A673 (cell line): ENCODE data around the gene HS3ST6. TPM values are rescaled to one million over a fixed set of nuclear protein-coding genes. Genes with fewer than 3 reads are reported as not detected.

Experiments
- BruUV-seq: library from RNA; stranded (reverse); fragments of 400-500 nt; replicated peaks from 2 replicates; lab custom pipeline; 2021; lab: Mats Ljungman, UMichigan
- CTCF ChIA-PET: fragments of 300-600 bp; sonication (Branson Sonifier 250); formaldehyde crosslinking; loops from one replicate; lab custom pipeline; 2022; ENCODE audit warnings: antibody characterized with exemption; lab: Charles Lee
- POLR2A ChIA-PET: fragments of 300-600 bp; sonication (Branson Sonifier 250); formaldehyde crosslinking; loops from one replicate; lab custom pipeline; 2022; ENCODE audit warnings: antibody characterized with exemption; ENCODE audit not compliant: low non-redundant PET; lab: Charles Lee
- DNase-seq: peaks from one replicate; pipeline ENCODE4 v3.0.0-alpha.2; 2015; ENCODE audit warnings: low spot score
- H3K27ac ChIP-seq: fragments of 200-600 bp; sonication (generic); 2 replicates; pipeline ENCODE4 v1.5.1; 2016; ENCODE audit warnings: mixed run types, low read depth, mild to moderate bottlenecking, mixed read lengths, antibody characterized with exemption, low read length; ENCODE audit not compliant: poor library complexity, severe bottlenecking
- H3K27me3 ChIP-seq: fragments of 200-600 bp; sonication (generic); replicated peaks from 2 replicates; pipeline ENCODE4 v1.6.1; 2017; ENCODE audit warnings: mixed run types, low read depth, mild to moderate bottlenecking, mixed read lengths, antibody characterized with exemption, low read length; ENCODE audit not compliant: insufficient read depth, poor library complexity
- H3K36me3 ChIP-seq: fragments of 200-600 bp; sonication (generic); 2 replicates; pipeline ENCODE4 v1.6.1; 2016; ENCODE audit warnings: mixed run types, mild to moderate bottlenecking, mixed read lengths, antibody characterized with exemption, low read length; ENCODE audit not compliant: insufficient read depth, poor library complexity, severe bottlenecking
- H3K4me1 ChIP-seq: fragments of 200-600 bp; sonication (generic); 2 replicates; pipeline ENCODE4 v1.6.1; 2017; ENCODE audit warnings: mixed run types, mild to moderate bottlenecking, mixed read lengths, antibody characterized with exemption, low read length; ENCODE audit not compliant: insufficient read depth, poor library complexity, severe bottlenecking
- H3K4me3 ChIP-seq: fragments of 200-600 bp; sonication (generic); 2 replicates; pipeline ENCODE4 v1.5.1; 2016; ENCODE audit warnings: low read depth, mixed run types, mild to moderate bottlenecking, mixed read lengths, low read length; ENCODE audit not compliant: poor library complexity, severe bottlenecking
- H3K9me3 ChIP-seq: fragments of 200-600 bp; sonication (generic); 2 replicates; pipeline ENCODE4 v1.6.1; 2016; ENCODE audit warnings: mixed run types, low read depth, mild to moderate bottlenecking, mixed read lengths, antibody characterized with exemption, low read length; ENCODE audit not compliant: poor library complexity, severe bottlenecking
- EZH2 ChIP-seq: fragments of 200-600 bp; sonication (generic); IDR thresholded peaks from 2 replicates; pipeline ENCODE4 v1.6.1; 2017; ENCODE audit warnings: borderline replicate concordance, low read depth, mild to moderate bottlenecking, mixed read lengths, antibody characterized with exemption, low read length; ENCODE audit not compliant: poor library complexity, severe bottlenecking
- intact Hi-C: fragments of 100-400 bp; cut with micrococcal nuclease; formaldehyde crosslinking; loops from one replicate; pipeline ENCODE4 v1.10.0; 2022; ENCODE audit not compliant: unreplicated experiment
- total RNA-seq: library from RNA; stranded (reverse); gene quantifications from 2 replicates; pipeline ENCODE4 v1.2.3, GENCODE V29; 2021
- TF ChIP-seq, protein P1 (sequence below): fragments of 300-800, 200-600 bp; sonication (generic); conservative IDR thresholded peaks from 2 replicates; pipeline ENCODE4 v1.5.1; 2017; ENCODE audit warnings: low read depth, mild to moderate bottlenecking, antibody characterized with exemption, low read length, moderate library complexity, mixed read lengths

Gene HS3ST6
- total RNA-seq, 1 experiment from 2014 or later, result not detected

DNA sequence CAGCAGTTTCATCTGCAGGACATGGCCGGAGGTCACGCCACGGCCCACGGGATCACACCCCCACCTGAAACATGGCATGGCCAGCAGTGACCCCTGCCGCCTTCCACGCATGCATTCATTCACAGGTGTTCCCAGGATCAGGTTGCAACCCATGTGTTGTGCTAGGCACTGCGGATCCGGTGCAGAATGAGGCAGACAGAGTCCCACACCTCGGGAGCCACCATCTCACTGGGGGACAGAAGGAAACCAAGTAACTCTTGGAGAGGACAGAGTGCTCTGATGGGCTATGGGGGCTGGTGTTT, 29.1 kb upstream of the HS3ST6 start:
- TF ChIP-seq EZH2, result no peak
- TF ChIP-seq, protein P1, sequence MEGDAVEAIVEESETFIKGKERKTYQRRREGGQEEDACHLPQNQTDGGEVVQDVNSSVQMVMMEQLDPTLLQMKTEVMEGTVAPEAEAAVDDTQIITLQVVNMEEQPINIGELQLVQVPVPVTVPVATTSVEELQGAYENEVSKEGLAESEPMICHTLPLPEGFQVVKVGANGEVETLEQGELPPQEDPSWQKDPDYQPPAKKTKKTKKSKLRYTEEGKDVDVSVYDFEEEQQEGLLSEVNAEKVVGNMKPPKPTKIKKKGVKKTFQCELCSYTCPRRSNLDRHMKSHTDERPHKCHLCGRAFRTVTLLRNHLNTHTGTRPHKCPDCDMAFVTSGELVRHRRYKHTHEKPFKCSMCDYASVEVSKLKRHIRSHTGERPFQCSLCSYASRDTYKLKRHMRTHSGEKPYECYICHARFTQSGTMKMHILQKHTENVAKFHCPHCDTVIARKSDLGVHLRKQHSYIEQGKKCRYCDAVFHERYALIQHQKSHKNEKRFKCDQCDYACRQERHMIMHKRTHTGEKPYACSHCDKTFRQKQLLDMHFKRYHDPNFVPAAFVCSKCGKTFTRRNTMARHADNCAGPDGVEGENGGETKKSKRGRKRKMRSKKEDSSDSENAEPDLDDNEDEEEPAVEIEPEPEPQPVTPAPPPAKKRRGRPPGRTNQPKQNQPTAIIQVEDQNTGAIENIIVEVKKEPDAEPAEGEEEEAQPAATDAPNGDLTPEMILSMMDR, result no peak
- intact Hi-C loops, result no loop called here
- DNase-seq, result no peak
- no peaks in the 10 kb centered on the region for H3K36me3 ChIP-seq
- H3K4me3 ChIP-seq, result no peak overlapping the region
- peaks cover 13% of the 10 kb centered on the region for H3K4me1 ChIP-seq
- H3K27ac ChIP-seq, result no peak overlapping the region
- H3K9me3 ChIP-seq, result no peaks in the 10 kb centered on the region
- ChIA-PET CTCF (interaction anchor here (0.6 kb wide), 1 partner anchor 59 kb away, joined by 4 read pairs; no protein-coding TSS in a partner anchor), POLR2A (no interaction called here)
- no peaks in the 10 kb centered on the region for H3K27me3 ChIP-seq
- BruUV-seq, result no TSS peak

DNA sequence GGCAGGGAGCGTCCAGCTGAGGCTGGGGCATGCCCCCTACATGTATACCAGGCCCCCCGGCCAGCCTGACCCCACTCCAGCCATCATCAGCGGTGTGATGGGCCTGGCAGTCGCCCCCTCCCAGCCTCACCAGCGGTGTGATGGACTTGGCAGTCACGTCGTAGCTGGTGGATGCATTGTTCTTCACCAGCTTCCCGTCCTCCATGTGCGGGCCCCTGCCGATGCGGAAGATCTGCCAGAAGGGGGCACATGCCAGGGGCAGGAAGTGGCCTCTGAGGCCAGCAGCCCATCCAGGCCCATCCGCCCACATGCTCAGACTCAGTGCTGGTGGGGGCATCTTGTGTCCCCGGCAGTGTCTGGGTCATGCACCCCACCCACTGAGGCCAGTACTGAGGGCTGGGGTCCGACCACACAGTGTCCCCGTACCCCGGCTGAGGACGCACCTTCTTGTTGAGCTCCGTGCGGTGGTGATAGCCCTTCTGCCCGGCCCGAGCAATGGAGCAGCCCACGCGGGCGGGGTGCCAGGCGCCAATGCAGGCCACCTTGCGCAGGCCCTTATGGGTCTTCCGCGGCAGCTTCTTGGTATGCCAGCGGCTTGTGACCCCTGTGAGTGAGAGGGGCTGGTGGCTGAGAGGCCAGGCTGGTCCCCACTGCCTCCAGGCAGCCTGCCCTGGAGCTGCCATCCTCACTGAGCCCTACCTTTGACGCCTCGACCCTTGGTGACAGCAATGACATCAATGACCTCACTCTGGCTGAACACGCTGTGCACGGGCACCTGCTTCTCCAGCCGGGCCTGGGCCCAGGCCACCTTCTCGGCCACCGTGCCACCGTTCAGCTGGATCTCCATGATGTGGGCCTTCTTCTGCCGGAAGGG, 28.5 kb upstream of the HS3ST6 start:
- peaks cover 17% of the 10 kb centered on the region for H3K4me1 ChIP-seq
- no TSS peak for BruUV-seq
- H3K27ac ChIP-seq, result no peak overlapping the region
- no peak overlapping the region for H3K4me3 ChIP-seq
- ChIA-PET POLR2A (interaction anchor here (0.6 kb wide), 1 partner anchor 210 kb away, joined by 4 read pairs; no protein-coding TSS in a partner anchor), CTCF (interaction anchor here (0.5 to 0.6 kb wide), 2 partner anchors 59 to 241 kb away, joined by 4 to 5 read pairs; partner anchors contain the start of gene MAPK8IP3)
- intact Hi-C loops, result no loop called here
- no peaks in the 10 kb centered on the region for H3K27me3 ChIP-seq
- H3K9me3 ChIP-seq, result no peaks in the 10 kb centered on the region
- no peak for TF ChIP-seq EZH2
- TF ChIP-seq, protein P1, result no peak
- H3K36me3 ChIP-seq, result no peaks in the 10 kb centered on the region
- DNase-seq, result no peak

DNA sequence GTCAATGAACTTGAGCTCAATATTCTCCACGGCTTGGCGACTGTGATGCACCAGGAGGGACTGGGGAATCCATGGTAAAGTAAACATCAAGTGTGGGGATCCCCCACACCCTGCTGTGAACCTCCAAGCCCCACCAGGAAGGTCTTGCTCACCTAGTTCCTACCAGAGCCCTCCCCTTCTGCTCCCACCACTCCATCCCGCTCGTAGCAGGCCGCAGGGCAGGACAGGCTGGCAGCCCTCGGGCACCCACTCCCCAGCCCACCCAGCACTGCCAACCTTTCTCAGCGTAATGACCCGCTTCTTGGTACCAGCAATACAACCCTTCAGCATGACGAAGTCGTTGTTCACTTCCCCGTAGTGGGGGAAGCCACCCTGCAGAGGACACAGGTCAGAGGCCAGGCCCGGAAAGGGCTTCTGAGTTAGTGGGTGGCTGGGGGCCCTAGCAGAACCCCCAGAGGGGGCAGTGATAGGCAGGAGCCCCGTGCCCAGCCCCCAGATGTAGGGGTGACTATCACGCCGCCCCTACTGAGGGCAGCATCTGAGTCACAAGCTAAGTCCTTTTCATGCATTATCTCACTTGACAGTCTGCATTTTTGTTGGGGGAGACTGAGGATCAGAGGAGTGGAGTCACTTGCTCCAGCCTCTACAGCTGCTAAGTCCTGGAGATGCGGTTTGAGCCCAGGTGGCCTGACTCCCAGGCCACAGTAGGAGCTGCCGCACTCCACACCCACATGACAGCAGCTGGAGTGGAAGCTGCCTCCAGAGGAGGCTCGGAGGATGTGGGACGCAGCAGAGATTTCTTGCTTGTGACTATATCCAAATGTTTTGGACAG, 27.6 kb upstream of the HS3ST6 start:
- TF ChIP-seq, protein P1, result no peak
- no peak for TF ChIP-seq EZH2
- BruUV-seq, result no TSS peak
- DNase-seq, result no peak
- Histone ChIP-seq H3K9me3 (no peaks in the 10 kb centered on the region), H3K36me3 (no peaks in the 10 kb centered on the region), H3K4me3 (no peak overlapping the region), H3K4me1 (peaks cover 18% of the 10 kb centered on the region), H3K27me3 (no peaks in the 10 kb centered on the region), H3K27ac (no peak overlapping the region)
- ChIA-PET CTCF (interaction anchor here (0.5 kb wide), 1 partner anchor 240 kb away, joined by 5 read pairs; the partner anchor contains the start of gene MAPK8IP3), POLR2A (interaction anchor here (0.6 kb wide), 1 partner anchor 211 kb away, joined by 4 read pairs; no protein-coding TSS in a partner anchor)
- intact Hi-C loops, result no loop called here
